GM23338 (cell line): ENCODE results near the gene LAT. TPM values are rescaled to one million over a fixed set of nuclear protein-coding genes. Genes with fewer than 3 reads are reported as not detected.

Experiments
- ATAC-seq: fragments of 200-7000 bp; cut with Tn5 transposase; 3 replicates; pipeline ENCODE4 v1.9.1; 2020
- DNase-seq: peaks from one replicate; pipeline ENCODE4 v3.0.0-alpha.2; 2015; ENCODE audit warnings: low spot score
- H2AFZ ChIP-seq: fragments of 200-600 bp; sonication (generic); 2 replicates; pipeline ENCODE4 v1.8.0; 2016; ENCODE audit warnings: antibody characterized with exemption, mild to moderate bottlenecking, moderate library complexity
- H3F3A ChIP-seq: fragments of 200-600 bp; sonication (generic); replicated peaks from 2 replicates; pipeline ENCODE4 v1.8.0; 2017; ENCODE audit warnings: antibody characterized with exemption, mixed run types, low read depth
- H3K27ac ChIP-seq: fragments of 200-600 bp; sonication (generic); 2 replicates; pipeline ENCODE4 v1.6.1; 2016; ENCODE audit warnings: low read depth
- H3K27me3 ChIP-seq: fragments of 200-600 bp; sonication (generic); 2 replicates; pipeline ENCODE4 v1.8.0; 2016; ENCODE audit warnings: mild to moderate bottlenecking, mixed run types, moderate library complexity; ENCODE audit not compliant: insufficient read depth
- H3K36me3 ChIP-seq: fragments of 200-600 bp; sonication (generic); 2 replicates; pipeline ENCODE4 v1.8.0; 2016; ENCODE audit warnings: mild to moderate bottlenecking; ENCODE audit not compliant: insufficient read depth
- H3K4me1 ChIP-seq: fragments of 200-600 bp; sonication (generic); 2 replicates; pipeline ENCODE4 v1.8.0; 2016; ENCODE audit warnings: mild to moderate bottlenecking, moderate library complexity; ENCODE audit not compliant: insufficient read depth
- H3K4me2 ChIP-seq: fragments of 200-600 bp; sonication (generic); 2 replicates; pipeline ENCODE4 v1.7.1; 2017; ENCODE audit warnings: mixed run types
- H3K4me3 ChIP-seq: fragments of 200-600 bp; sonication (generic); 2 replicates; pipeline ENCODE4 v1.6.1; 2016; ENCODE audit warnings: mixed run types
- H3K79me2 ChIP-seq: fragments of 200-600 bp; sonication (generic); replicated peaks from 2 replicates; pipeline ENCODE4 v1.8.0; 2017; ENCODE audit warnings: mild to moderate bottlenecking; ENCODE audit not compliant: insufficient read depth
- H3K9me2 ChIP-seq: fragments of 200-600 bp; sonication (generic); 2 replicates; pipeline ENCODE4 v1.8.0; 2017; ENCODE audit not compliant: insufficient read depth
- H4K20me1 ChIP-seq: fragments of 200-600 bp; sonication (generic); replicated peaks from 2 replicates; pipeline ENCODE4 v1.8.0; 2017; ENCODE audit warnings: mild to moderate bottlenecking; ENCODE audit not compliant: insufficient read depth
- H3K27ac Mint-ChIP-seq: 2 replicates; pipeline ENCODE4 v1.8.0; 2020; ENCODE audit warnings: inconsistent platforms, mild to moderate bottlenecking, moderate library complexity, mixed read lengths
- H3K27me3 Mint-ChIP-seq: 3 replicates; pipeline ENCODE4 v1.8.0; 2022; ENCODE audit warnings: low read depth, mild to moderate bottlenecking, moderate library complexity, mixed read lengths, inconsistent platforms; ENCODE audit not compliant: insufficient read depth, poor library complexity
- H3K36me3 Mint-ChIP-seq: 3 replicates; pipeline ENCODE4 v1.8.0; 2021; ENCODE audit warnings: low read depth, mild to moderate bottlenecking, inconsistent platforms, moderate library complexity, mixed read lengths
- H3K4me1 Mint-ChIP-seq: 3 replicates; pipeline ENCODE4 v1.8.0; 2020; ENCODE audit warnings: mild to moderate bottlenecking, inconsistent platforms, mixed read lengths
- H3K4me3 Mint-ChIP-seq: 3 replicates; pipeline ENCODE4 v1.8.0; 2021; ENCODE audit warnings: moderate library complexity, mild to moderate bottlenecking, inconsistent platforms, mixed read lengths
- H3K9me3 Mint-ChIP-seq: 3 replicates; pipeline ENCODE4 v1.8.0; 2020; ENCODE audit warnings: moderate library complexity, mild to moderate bottlenecking, inconsistent platforms, mixed read lengths
- EZH2phosphoT487 ChIP-seq: fragments of 200-600 bp; sonication (generic); IDR thresholded peaks from one replicate; pipeline ENCODE4 v1.8.1; 2018; ENCODE audit warnings: antibody characterized with exemption; ENCODE audit not compliant: unreplicated experiment
- JUNB ChIP-seq: IDR thresholded peaks from one replicate; pipeline ENCODE4 v1.6.1; 2016; ENCODE audit warnings: antibody characterized with exemption; ENCODE audit not compliant: unreplicated experiment
- NANOG ChIP-seq: IDR thresholded peaks from 2 replicates; pipeline ENCODE4 v1.6.1; 2016; ENCODE audit warnings: antibody characterized with exemption, borderline replicate concordance
- POLR2AphosphoS5 ChIP-seq: IDR thresholded peaks from 2 replicates; pipeline ENCODE4 v1.6.1; 2016; ENCODE audit warnings: antibody characterized with exemption, low read depth
- STAT1 ChIP-seq: IDR thresholded peaks from one replicate; pipeline ENCODE4 v1.6.1; 2016; ENCODE audit warnings: antibody characterized with exemption; ENCODE audit not compliant: unreplicated experiment
- ZNF114 ChIP-seq: fragments of 250-450 bp; sonication (Bioruptor Pico); IDR thresholded peaks from 2 replicates; pipeline ENCODE4 v1.5.0; 2020; ENCODE audit warnings: mild to moderate bottlenecking, moderate library complexity
- polyA plus RNA-seq: library from polyadenylated mRNA; unstranded; fragments of >200 nt; fragmentation: Nextera tagmentation; extraction: Ambion mirVana; gene quantifications from 2 replicates; pipeline ENCODE4 v1.2.1, GENCODE V29; 2016
- total RNA-seq: library from RNA; depleted of rRNA; stranded (reverse); fragments of >200 nt; shearing (Covaris generic); gene quantifications from 2 replicates; pipeline ENCODE4 v1.2.3, GENCODE V29; 2014
- TF ChIP-seq, protein P1 (sequence below): fragments of 250-450 bp; sonication (Bioruptor Pico); IDR thresholded peaks from 2 replicates; pipeline ENCODE4 v1.5.0; 2020; ENCODE audit warnings: mild to moderate bottlenecking, moderate library complexity
- TF ChIP-seq, protein P2 (sequence below), 2 experiments: fragments of 200-600 bp in 1 of 2; sonication (generic) in 1 of 2; conservative IDR thresholded peaks; 2 replicates each; pipeline versions ENCODE4 v1.5.1 to v1.6.1; 2016 to 2017; ENCODE audit warnings: antibody characterized with exemption in 2 of 2, low read depth in 2 of 2, mild to moderate bottlenecking in 2 of 2, moderate library complexity in 1 of 2

Gene LAT
- total and polyA plus RNA-seq, 2 experiments from 2014 or later: 2.2 to 2.4 TPM

GRCh38 chr16:29023279-29024277 is 38.7 kb downstream of the LAT start (continued):
- TF ChIP-seq, protein P1, sequence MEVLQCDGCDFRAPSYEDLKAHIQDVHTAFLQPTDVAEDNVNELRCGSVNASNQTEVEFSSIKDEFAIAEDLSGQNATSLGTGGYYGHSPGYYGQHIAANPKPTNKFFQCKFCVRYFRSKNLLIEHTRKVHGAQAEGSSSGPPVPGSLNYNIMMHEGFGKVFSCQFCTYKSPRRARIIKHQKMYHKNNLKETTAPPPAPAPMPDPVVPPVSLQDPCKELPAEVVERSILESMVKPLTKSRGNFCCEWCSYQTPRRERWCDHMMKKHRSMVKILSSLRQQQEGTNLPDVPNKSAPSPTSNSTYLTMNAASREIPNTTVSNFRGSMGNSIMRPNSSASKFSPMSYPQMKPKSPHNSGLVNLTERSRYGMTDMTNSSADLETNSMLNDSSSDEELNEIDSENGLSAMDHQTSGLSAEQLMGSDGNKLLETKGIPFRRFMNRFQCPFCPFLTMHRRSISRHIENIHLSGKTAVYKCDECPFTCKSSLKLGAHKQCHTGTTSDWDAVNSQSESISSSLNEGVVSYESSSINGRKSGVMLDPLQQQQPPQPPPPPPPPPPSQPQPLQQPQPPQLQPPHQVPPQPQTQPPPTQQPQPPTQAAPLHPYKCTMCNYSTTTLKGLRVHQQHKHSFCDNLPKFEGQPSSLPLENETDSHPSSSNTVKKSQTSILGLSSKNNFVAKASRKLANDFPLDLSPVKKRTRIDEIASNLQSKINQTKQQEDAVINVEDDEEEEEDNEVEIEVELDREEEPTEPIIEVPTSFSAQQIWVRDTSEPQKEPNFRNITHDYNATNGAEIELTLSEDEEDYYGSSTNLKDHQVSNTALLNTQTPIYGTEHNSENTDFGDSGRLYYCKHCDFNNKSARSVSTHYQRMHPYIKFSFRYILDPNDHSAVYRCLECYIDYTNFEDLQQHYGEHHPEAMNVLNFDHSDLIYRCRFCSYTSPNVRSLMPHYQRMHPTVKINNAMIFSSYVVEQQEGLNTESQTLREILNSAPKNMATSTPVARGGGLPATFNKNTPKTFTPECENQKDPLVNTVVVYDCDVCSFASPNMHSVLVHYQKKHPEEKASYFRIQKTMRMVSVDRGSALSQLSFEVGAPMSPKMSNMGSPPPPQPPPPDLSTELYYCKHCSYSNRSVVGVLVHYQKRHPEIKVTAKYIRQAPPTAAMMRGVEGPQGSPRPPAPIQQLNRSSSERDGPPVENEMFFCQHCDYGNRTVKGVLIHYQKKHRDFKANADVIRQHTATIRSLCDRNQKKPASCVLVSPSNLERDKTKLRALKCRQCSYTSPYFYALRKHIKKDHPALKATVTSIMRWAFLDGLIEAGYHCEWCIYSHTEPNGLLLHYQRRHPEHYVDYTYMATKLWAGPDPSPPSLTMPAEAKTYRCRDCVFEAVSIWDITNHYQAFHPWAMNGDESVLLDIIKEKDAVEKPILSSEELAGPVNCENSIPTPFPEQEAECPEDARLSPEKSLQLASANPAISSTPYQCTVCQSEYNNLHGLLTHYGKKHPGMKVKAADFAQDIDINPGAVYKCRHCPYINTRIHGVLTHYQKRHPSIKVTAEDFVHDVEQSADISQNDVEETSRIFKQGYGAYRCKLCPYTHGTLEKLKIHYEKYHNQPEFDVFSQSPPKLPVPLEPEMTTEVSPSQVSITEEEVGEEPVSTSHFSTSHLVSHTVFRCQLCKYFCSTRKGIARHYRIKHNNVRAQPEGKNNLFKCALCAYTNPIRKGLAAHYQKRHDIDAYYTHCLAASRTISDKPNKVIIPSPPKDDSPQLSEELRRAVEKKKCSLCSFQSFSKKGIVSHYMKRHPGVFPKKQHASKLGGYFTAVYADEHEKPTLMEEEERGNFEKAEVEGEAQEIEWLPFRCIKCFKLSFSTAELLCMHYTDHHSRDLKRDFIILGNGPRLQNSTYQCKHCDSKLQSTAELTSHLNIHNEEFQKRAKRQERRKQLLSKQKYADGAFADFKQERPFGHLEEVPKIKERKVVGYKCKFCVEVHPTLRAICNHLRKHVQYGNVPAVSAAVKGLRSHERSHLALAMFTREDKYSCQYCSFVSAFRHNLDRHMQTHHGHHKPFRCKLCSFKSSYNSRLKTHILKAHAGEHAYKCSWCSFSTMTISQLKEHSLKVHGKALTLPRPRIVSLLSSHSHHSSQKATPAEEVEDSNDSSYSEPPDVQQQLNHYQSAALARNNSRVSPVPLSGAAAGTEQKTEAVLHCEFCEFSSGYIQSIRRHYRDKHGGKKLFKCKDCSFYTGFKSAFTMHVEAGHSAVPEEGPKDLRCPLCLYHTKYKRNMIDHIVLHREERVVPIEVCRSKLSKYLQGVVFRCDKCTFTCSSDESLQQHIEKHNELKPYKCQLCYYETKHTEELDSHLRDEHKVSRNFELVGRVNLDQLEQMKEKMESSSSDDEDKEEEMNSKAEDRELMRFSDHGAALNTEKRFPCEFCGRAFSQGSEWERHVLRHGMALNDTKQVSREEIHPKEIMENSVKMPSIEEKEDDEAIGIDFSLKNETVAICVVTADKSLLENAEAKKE (CRISPR knock-in tag): no peak
- no peak for TF ChIP-seq NANOG

GRCh38 chr16:29024278-29024677 is 39.4 kb downstream of the LAT start:
- Histone ChIP-seq H3K36me3 (no peaks in the 10 kb centered on the region), H3K4me2 (no peak overlapping the region), H3F3A (no peaks in the 10 kb centered on the region), H3K4me3 (no peak overlapping the region), H3K79me2 (no peaks in the 10 kb centered on the region), H2AFZ (no peak overlapping the region), H3K27me3 (no peaks in the 10 kb centered on the region), H3K4me1 (no peaks in the 10 kb centered on the region), H3K27ac (no peak overlapping the region), H3K9me2 (no peaks in the 10 kb centered on the region), H4K20me1 (no peaks in the 10 kb centered on the region)
- no peaks in the 10 kb centered on the region for H3K9me3 Mint-ChIP-seq
- no peak overlapping the region for H3K4me3 Mint-ChIP-seq
- peaks cover 9% of the 10 kb centered on the region for H3K27me3 Mint-ChIP-seq
- DNase-seq (no peak), ATAC-seq (no peak)
- no peaks in the 10 kb centered on the region for H3K36me3 Mint-ChIP-seq
- H3K27ac Mint-ChIP-seq: no peak overlapping the region
- peaks cover 8% of the 10 kb centered on the region for H3K4me1 Mint-ChIP-seq
- TF ChIP-seq EZH2phosphoT487 (no peak), STAT1 (no peak), JUNB (no peak), ZNF114 (CRISPR knock-in tag) (no peak), POLR2AphosphoS5 (no peak)
- TF ChIP-seq, protein P2, sequence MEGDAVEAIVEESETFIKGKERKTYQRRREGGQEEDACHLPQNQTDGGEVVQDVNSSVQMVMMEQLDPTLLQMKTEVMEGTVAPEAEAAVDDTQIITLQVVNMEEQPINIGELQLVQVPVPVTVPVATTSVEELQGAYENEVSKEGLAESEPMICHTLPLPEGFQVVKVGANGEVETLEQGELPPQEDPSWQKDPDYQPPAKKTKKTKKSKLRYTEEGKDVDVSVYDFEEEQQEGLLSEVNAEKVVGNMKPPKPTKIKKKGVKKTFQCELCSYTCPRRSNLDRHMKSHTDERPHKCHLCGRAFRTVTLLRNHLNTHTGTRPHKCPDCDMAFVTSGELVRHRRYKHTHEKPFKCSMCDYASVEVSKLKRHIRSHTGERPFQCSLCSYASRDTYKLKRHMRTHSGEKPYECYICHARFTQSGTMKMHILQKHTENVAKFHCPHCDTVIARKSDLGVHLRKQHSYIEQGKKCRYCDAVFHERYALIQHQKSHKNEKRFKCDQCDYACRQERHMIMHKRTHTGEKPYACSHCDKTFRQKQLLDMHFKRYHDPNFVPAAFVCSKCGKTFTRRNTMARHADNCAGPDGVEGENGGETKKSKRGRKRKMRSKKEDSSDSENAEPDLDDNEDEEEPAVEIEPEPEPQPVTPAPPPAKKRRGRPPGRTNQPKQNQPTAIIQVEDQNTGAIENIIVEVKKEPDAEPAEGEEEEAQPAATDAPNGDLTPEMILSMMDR (conservative IDR thresholded peaks at IDR 0.05; ENCODE audit: low read depth in 2 of 2): no peak
